ENCODE measurements around the gene RMND1.

RMND1 gene

GRCh38 chr6:151451950-151452749 lies at the start of gene RMND1:
RMND1 (minus strand) TSS chr6:151452126; CDS start chr6:151445811, 6,315 bp downstream.
- intact Hi-C loops (cut with DNase I; ENCODE audit: low total_unique reads): loop anchor here (5.0 kb wide), 1 partner anchor 405 kb away; no protein-coding TSS in a partner anchor
- Histone ChIP-seq H3K4me3 (peak within 1 kb of the TSS; percentile 84 to 89), H3K27ac (peak within 1 kb of the TSS; percentile 93 to 97), H3K36me3 (no peaks in the 10 kb centered on the region), H3K27me3 (no peaks in the 10 kb centered on the region), H3K9me3 (no peaks in the 10 kb centered on the region), H3K4me1 (peaks cover 0 to 30% (median 20%) of the 10 kb centered on the region in 4 donors)
- no peak for TF ChIP-seq CTCF (IDR thresholded peaks at IDR 0.05)
- peak; percentile 100 for DNase-seq

DNA sequence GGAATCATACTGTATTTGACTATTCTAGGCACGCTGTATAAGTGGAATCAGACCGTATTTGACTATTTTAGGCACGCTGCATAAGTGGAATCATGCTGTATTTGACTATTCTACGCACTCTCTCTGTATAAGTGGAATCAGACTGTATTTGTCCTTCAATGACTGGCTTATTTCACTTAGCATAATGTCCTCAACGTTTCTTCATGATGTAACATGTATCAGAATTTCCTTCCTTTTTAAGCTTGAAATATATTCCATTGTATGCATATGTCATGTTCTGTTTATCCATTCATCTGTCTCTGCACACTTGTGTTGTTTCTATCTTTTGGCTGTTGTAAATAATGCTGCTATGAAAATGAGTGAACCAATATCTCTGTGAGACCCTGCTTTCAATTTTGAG lies 47.6 kb upstream of the RMND1 start:
- intact Hi-C loops (cut with DNase I; ENCODE audit: low total_unique reads): no loop called here
- no peak overlapping the region for H3K4me3 ChIP-seq
- no peak for TF ChIP-seq CTCF (IDR thresholded peaks at IDR 0.05)
- H3K9me3 ChIP-seq: no peaks in the 10 kb centered on the region
- no peaks in the 10 kb centered on the region for H3K27me3 ChIP-seq
- H3K4me1 ChIP-seq: peaks cover 0 to 6% (median 2%) of the 10 kb centered on the region in 4 donors
- H3K36me3 ChIP-seq: no peaks in the 10 kb centered on the region
- H3K27ac ChIP-seq: no peak overlapping the region
- DNase-seq: no peak

DNA sequence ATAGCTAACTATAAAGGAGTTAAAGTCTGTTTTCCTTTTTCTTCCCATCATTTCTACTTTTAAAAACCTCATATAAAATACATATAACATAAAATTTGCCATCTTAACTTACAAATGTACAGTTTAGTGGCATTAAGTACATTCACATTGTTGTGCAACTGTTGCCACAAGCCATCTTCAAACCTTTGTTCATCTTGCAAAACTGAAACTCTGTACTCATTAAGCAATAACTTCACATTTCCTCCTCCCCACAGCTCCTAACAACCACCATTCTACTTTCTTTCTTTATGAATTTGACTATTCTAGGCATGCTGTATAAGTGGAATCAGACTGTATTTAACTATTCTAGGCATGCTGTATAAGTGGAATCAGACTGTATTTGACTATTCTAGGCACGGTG lies 46.4 kb upstream of the RMND1 start:
- H3K27ac ChIP-seq: no peak overlapping the region
- no peak overlapping the region for H3K4me3 ChIP-seq
- H3K27me3 ChIP-seq: no peaks in the 10 kb centered on the region
- no peak for DNase-seq
- TF ChIP-seq CTCF (IDR thresholded peaks at IDR 0.05): no peak
- no peaks in the 10 kb centered on the region for H3K36me3 ChIP-seq
- H3K9me3 ChIP-seq: no peaks in the 10 kb centered on the region
- intact Hi-C loops (cut with DNase I; ENCODE audit: low total_unique reads): no loop called here
- peaks cover 0 to 15% (median 8%) of the 10 kb centered on the region in 4 donors for H3K4me1 ChIP-seq

DNA sequence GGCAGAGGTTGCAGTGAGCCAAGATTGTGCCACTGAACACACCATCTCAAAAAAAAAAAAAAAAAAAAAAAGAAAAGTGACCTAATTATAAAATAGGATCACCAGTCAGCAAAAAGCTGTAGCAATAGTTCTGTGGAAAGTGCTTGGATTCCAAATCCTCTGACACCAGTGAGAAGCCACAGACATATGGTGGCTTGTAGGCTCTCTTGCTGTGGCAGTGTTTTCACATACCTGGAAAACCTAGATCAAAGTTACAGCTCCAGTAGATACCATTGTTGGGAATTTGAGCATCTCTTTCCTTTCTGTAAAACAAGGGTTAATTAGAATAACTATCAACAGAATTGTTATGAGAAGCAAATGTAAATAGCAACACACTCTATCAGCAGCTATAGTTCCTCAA lies 46.0 kb upstream of the RMND1 start:
- Histone ChIP-seq H3K27me3 (no peaks in the 10 kb centered on the region), H3K36me3 (no peaks in the 10 kb centered on the region), H3K4me1 (peaks cover 0 to 18% (median 10%) of the 10 kb centered on the region in 4 donors), H3K9me3 (no peaks in the 10 kb centered on the region), H3K4me3 (no peak overlapping the region), H3K27ac (no peak overlapping the region)
- DNase-seq: no peak
- intact Hi-C loops (cut with DNase I; ENCODE audit: low total_unique reads): no loop called here
- no peak for TF ChIP-seq CTCF (IDR thresholded peaks at IDR 0.05)

DNA sequence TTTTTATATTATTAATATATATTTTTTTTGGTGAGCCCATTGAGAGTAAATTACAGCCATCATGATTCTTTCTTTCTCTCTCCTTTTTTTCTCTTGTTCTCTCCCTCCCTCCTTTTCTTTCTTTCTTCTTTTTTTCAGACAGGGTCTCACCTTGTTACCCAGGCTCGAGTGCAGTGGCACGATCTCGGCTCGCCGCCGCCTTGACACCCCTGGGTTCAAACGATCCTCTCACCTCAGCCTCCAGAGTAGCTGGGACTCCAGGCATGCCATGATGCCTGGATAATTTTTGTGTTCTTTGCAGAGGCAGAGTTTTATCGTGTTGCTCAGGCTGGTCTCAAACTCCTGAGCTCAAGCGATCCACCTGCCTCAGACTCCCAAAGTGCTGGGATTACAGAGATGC lies 43.5 kb upstream of the RMND1 start:
- intact Hi-C loops (cut with DNase I; ENCODE audit: low total_unique reads): no loop called here
- Histone ChIP-seq H3K27me3 (no peaks in the 10 kb centered on the region), H3K36me3 (no peaks in the 10 kb centered on the region), H3K4me3 (no peak overlapping the region), H3K27ac (no peak overlapping the region), H3K9me3 (no peaks in the 10 kb centered on the region), H3K4me1 (peaks cover 0 to 18% (median 10%) of the 10 kb centered on the region in 4 donors)
- DNase-seq: no peak
- TF ChIP-seq CTCF (IDR thresholded peaks at IDR 0.05): no peak

Data from tibial artery (tissue), 4 donors.